Suprapubic skin (tissue), 4 donors: ENCODE results near the gene NFX1. TPM values are rescaled to one million over a fixed set of nuclear protein-coding genes. Genes with fewer than 3 reads are reported as not detected.

Source experiments
- DNase-seq, 2 donors: peaks; one replicate each; pipeline ENCODE4 v3.0.0-alpha.2; 2019; ENCODE audit warnings: low spot score in 2 of 2
- H3K27ac ChIP-seq: fragments of 200-600 bp; sonication (generic); one replicate; pipeline ENCODE4 v1.5.1; 2019
- H3K27me3 ChIP-seq: fragments of 200-600 bp; sonication (generic); one replicate; pipeline ENCODE4 v1.5.1; 2019
- H3K36me3 ChIP-seq: fragments of 200-600 bp; sonication (generic); one replicate; pipeline ENCODE4 v1.5.1; 2019
- H3K4me1 ChIP-seq: fragments of 200-600 bp; sonication (generic); one replicate; pipeline ENCODE4 v1.5.1; 2019
- H3K4me3 ChIP-seq: fragments of 200-600 bp; sonication (generic); one replicate; pipeline ENCODE4 v1.5.1; 2019; ENCODE audit warnings: mild to moderate bottlenecking
- H3K9me3 ChIP-seq: fragments of 200-600 bp; sonication (generic); one replicate; pipeline ENCODE4 v1.5.1; 2019
- EP300 ChIP-seq: sonication (generic); formaldehyde crosslinking; IDR thresholded peaks from one replicate; pipeline ENCODE4 v1.6.1; 2017; ENCODE audit warnings: antibody characterized with exemption
- POLR2A ChIP-seq, 2 donors: fragments of 450-650 bp; IDR thresholded peaks; one replicate each; pipeline ENCODE4 v1.6.1; 2017; ENCODE audit warnings: antibody characterized with exemption in 2 of 2, mild to moderate bottlenecking in 2 of 2, moderate library complexity in 2 of 2
- POLR2AphosphoS5 ChIP-seq, 3 donors: sonication (generic); formaldehyde crosslinking; IDR thresholded peaks; one replicate each; pipeline ENCODE4 v1.6.1; 2017; ENCODE audit warnings: antibody characterized with exemption in 3 of 3
- WGBS: methylation state at CpG from one replicate; pipeline ENCODE4 v1.1.5; 2018; 5-methylcytosine and 5-hydroxymethylcytosine counted together
- total RNA-seq, 4 donors: library from RNA; depleted of rRNA; stranded (reverse); fragments of >200 nt; gene quantifications; one replicate each; pipeline ENCODE4 v1.1.0, GENCODE V29; 2016
- TF ChIP-seq, protein P1 (sequence below), 2 donors: fragments of 200-600 bp in 1 of 2; fragments of 450-650 bp in 1 of 2; sonication (generic) in 1 of 2; IDR thresholded peaks; one replicate each; pipeline ENCODE4 v1.5.1; 2016 to 2019; ENCODE audit warnings: antibody characterized with exemption in 2 of 2, mild to moderate bottlenecking in 1 of 2, moderate library complexity in 1 of 2

NFX1 gene
- total RNA-seq, 4 donors from 2014 or later: 42.0 to 91.4 (median 46.0) TPM

DNA sequence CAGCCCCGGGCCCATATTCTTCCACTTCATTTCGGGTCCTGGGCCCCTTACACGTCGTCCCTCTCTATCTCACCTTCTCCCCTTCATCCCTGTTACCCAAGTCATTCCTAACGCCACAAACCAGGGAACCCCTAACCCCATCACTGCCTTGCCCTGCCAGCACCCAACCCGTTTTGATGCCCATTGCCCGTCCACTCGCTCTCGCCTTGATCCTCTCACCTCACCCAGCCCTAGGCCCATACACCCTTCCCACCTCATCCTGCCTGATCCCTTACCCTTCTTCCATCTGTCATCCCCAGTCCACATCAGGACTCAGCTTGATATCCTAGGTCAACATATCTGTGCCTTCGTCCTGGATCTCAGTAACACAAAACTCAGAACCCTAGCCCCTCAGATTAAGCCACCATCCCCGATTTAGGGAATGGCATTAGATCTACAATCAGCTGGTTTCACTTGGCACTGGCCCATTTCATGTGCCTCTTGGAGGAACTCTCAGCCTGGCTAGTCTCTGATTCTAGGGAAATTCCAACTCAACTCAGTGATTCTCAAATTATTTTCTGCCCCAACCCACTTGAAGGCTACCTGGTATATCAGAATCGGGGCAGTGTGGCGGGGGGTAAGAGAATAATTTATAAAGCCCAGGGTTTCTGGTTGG is 25.0 kb upstream of the NFX1 start:
- Histone ChIP-seq H3K4me3 (peak overlapping the region; percentile 99), H3K27me3 (no peaks in the 10 kb centered on the region), H3K27ac (peak overlapping the region; percentile 95), H3K36me3 (peaks cover 61% of the 10 kb centered on the region), H3K9me3 (no peaks in the 10 kb centered on the region), H3K4me1 (peaks cover 42% of the 10 kb centered on the region)
- DNase-seq: no peak
- TF ChIP-seq POLR2A (IDR thresholded peaks at IDR 0.05) (no peak), POLR2AphosphoS5 (IDR thresholded peaks at IDR 0.05) (no peak), EP300 (no peak)
- TF ChIP-seq, protein P1, sequence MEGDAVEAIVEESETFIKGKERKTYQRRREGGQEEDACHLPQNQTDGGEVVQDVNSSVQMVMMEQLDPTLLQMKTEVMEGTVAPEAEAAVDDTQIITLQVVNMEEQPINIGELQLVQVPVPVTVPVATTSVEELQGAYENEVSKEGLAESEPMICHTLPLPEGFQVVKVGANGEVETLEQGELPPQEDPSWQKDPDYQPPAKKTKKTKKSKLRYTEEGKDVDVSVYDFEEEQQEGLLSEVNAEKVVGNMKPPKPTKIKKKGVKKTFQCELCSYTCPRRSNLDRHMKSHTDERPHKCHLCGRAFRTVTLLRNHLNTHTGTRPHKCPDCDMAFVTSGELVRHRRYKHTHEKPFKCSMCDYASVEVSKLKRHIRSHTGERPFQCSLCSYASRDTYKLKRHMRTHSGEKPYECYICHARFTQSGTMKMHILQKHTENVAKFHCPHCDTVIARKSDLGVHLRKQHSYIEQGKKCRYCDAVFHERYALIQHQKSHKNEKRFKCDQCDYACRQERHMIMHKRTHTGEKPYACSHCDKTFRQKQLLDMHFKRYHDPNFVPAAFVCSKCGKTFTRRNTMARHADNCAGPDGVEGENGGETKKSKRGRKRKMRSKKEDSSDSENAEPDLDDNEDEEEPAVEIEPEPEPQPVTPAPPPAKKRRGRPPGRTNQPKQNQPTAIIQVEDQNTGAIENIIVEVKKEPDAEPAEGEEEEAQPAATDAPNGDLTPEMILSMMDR (IDR thresholded peaks at IDR 0.05): no peak
- WGBS: 20% methylated on average over 13 of the region's 13 CpGs

DNA sequence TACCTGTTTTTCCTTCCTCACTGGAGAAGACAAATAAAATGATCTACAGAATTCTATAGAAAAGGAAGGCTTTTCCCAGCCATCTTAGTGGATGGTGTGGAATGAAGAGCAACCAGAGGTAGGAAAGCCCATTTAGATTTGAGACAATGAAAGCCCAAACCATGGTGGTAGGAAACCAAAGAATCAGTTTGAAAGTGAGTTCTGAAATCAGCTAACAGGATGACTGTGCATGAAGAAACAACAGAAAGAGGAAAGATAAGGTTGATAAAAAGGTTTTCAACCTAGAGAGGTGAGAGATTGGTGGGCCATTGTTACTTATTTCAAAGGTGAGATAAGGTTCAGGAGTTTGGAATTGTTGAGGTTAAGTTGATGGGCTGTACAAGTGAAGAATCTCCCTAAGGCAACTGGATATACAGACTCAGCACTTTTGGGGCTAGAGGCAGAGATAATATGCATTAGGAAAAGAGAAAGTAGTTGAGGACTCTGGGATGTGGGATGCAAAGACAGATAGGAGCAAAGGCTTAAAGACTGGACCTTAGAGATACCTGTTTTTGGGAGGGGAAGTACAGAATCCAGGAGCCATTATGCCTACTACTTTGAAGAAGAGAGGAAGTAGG is 23.1 kb upstream of the NFX1 start:
- peaks cover 62% of the 10 kb centered on the region for H3K36me3 ChIP-seq
- H3K27me3 ChIP-seq: no peaks in the 10 kb centered on the region
- H3K27ac ChIP-seq: no peak overlapping the region
- no peak for TF ChIP-seq POLR2AphosphoS5 (IDR thresholded peaks at IDR 0.05)
- no peak for TF ChIP-seq POLR2A (IDR thresholded peaks at IDR 0.05)
- TF ChIP-seq, protein P1 (IDR thresholded peaks at IDR 0.05): no peak
- no peak for TF ChIP-seq EP300
- H3K4me1 ChIP-seq: peaks cover 37% of the 10 kb centered on the region
- no peaks in the 10 kb centered on the region for H3K9me3 ChIP-seq
- no peak for DNase-seq
- no peak overlapping the region for H3K4me3 ChIP-seq

DNA sequence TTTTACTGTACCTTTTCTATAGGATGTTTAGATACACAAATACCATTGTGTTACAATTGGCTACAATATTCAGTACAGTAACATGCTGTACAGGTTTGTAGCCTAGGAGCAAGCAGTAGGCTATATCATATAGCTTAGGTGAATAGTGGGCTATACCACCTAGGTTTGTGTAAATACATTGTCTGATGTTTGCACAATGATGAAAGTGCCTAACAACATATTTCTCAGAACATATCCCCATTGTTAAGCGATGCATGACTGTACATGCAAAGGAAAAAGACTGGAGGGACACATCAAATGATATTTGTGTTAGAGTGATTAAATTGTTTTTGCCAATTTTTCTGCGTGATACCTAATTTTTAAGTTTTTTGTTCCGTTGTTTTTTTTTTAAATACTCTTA is 20.2 kb upstream of the NFX1 start:
- TF ChIP-seq POLR2AphosphoS5 (IDR thresholded peaks at IDR 0.05) (no peak), POLR2A (IDR thresholded peaks at IDR 0.05) (no peak), EP300 (no peak)
- TF ChIP-seq, protein P1 (IDR thresholded peaks at IDR 0.05): no peak
- Histone ChIP-seq H3K4me3 (no peak overlapping the region), H3K36me3 (peaks cover 84% of the 10 kb centered on the region), H3K27ac (no peak overlapping the region), H3K27me3 (no peaks in the 10 kb centered on the region), H3K9me3 (no peaks in the 10 kb centered on the region), H3K4me1 (peaks cover 21% of the 10 kb centered on the region)
- 96% methylated on average over 3 of the region's 3 CpGs for WGBS
- no peak for DNase-seq

DNA sequence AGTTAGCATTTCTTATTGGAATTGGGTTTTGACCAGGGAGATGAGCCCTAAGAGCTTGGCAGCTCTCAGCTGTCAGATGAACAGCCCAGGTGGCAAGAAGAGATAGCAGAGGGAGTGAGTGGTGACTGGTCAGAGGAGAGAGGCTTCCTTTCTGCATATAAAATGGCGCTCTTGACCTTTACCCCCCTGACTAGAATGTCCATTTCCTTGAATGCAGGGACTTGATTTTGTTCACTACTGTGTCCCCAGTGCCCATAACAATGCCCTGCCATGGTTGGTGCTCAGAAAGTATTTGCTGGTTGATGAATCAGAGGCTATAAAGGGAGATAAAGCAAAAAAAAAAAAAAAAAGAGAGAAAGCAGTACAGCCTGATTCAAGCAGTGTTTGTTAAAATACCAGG is 18.3 kb upstream of the NFX1 start:
- no peak for TF ChIP-seq POLR2AphosphoS5 (IDR thresholded peaks at IDR 0.05)
- no peak for TF ChIP-seq EP300
- TF ChIP-seq POLR2A (IDR thresholded peaks at IDR 0.05): no peak
- TF ChIP-seq, protein P1 (IDR thresholded peaks at IDR 0.05): no peak
- no peak overlapping the region for H3K4me3 ChIP-seq
- WGBS: 94% methylated on average over 1 of the region's 1 CpG
- H3K27ac ChIP-seq: no peak overlapping the region
- H3K27me3 ChIP-seq: no peaks in the 10 kb centered on the region
- no peak for DNase-seq
- peaks cover 3% of the 10 kb centered on the region for H3K4me1 ChIP-seq
- peaks cover 92% of the 10 kb centered on the region for H3K36me3 ChIP-seq
- no peaks in the 10 kb centered on the region for H3K9me3 ChIP-seq

DNA sequence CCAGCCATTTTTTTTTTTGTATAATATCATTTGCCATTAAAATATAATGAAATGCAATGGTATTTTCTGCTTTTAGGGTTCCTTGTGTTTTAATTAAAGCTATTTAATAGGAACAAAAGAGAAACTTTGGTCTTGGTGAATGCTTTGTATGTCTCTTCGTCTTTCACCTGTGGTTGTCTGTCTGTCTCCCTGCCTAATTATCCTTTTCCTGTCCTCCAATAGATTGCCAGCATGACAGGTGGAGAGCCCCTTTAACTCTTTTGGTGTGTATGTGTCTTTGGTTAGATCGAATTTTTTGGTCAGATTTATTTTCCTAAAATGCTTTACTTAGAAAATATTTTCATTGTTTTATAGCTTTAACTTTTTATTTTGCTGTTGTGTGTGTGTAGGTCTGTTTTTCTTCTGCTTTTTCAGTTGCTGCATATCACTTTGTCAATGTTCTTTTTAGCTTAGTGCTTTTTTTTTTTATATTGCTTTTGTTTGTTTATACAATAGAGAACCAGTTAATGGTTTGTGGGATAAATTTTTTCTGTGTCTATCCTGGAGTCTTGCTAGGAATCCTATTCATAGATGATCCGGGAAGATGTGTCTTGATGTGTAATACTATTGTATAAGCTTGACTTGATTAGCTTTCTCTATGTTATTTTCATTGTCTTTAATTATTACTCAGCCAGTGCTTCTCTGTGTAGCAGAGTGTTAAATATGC is 16.9 kb upstream of the NFX1 start:
- WGBS: 72% methylated on average over 3 of the region's 3 CpGs
- no peak for DNase-seq
- no peaks in the 10 kb centered on the region for H3K9me3 ChIP-seq
- TF ChIP-seq EP300: no peak
- H3K36me3 ChIP-seq: peaks cover 96% of the 10 kb centered on the region
- H3K4me3 ChIP-seq: no peak overlapping the region
- H3K4me1 ChIP-seq: no peaks in the 10 kb centered on the region
- H3K27me3 ChIP-seq: no peaks in the 10 kb centered on the region
- H3K27ac ChIP-seq: no peak overlapping the region
